CD4-positive, alpha-beta T cell treated with Interleukin-2 at 100 ng/mL for 4 hours (primary cell): ENCODE results near the gene DERL3.

Source experiments
- DNase-seq: peaks from one replicate; pipeline ENCODE4 v3.0.0-alpha.2; 2020; ENCODE audit warnings: low spot score

DERL3 gene

DNA sequence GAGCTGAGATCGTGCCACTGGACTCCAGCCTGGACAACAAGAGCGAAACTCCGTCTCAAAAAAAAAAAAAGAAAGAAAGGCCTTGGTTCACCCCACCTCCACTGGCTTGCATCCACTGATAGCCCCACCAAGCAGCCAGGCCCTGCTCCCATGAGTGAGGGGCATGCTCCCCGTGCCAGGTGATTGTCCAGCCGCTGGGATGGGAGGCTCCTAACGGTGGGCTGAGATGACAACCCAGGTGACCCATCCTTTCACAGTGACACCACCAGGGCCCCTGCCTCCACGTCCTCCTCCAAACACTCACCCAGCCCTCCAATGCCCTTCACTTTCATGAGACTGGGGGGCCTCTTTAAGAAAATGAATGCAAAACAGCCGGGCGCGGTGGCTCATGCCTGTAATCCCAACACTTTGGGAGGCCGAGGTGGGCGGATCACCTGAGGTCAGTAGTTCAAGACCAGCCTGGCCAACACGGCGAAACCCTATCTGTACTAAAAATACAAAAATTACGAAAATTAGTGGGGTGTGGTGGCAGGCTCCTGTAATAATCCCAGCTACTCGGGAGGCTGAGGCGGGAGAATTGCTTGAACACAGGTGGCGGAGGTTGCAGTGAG is 8.6 kb upstream of the DERL3 start:
- DNase-seq = no peak

DNA sequence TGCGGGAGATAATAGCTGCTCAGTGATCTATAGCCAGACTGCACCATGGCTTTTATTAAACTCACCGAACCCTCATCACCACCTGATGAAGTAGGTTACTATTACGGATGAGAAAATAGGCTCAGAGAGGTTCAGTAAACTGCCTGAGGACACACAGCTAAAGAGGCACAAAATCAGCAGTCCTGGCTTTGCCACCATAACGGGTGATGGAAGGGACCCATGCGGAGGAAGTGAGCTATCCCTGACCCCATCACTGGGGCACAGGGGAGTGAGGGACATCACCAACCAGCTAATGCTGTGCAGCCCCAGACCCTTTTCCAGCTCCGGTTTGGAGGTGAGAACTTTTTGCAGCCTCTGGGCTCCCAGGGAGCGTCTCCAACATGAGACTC is 7.3 kb upstream of the DERL3 start:
- DNase-seq = no peak

DNA sequence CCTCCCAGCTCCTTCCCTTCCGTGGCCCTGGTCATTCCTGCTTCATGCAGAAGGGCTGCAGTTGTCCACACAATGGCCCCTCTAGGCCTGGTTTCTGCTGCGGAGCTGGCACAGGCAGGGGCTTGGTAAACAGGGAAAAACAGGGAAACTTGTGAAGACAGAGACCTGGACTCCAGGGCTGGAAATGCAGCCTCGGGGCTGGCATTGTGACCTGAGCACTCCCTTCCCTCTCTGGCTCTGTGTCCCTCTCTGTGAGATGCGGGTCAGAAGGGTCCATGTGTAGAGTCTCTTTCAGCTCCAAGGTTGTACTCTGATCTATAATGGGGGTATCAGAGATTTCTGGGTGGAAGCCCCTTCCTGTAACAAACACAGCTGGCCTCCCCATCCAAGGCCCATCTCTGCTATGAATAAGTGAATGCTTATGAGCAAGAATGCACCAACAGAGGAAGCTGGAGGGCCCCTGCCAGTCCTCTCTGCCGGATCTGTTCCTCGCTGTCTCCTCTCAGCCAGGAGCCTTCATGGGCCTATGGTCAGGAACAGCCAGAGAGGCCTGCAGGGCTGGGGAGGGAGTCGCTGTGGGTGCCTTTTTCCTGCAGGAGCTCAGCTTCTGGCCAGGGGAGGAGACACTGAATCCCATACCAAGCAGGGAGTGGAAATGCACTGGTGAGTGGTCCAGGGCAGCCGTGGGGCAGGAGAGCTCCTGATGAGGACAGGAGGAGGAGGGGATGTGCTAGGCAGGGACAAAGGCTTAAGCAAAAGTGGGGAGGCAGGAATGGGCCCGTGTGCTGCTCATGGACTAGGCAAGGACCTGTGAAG is 6.7 kb upstream of the DERL3 start:
- DNase-seq = no peak

GRCh38 chr22:23844739-23845202 is 6.0 kb upstream of the DERL3 start:
- DNase-seq = no peak

DNA sequence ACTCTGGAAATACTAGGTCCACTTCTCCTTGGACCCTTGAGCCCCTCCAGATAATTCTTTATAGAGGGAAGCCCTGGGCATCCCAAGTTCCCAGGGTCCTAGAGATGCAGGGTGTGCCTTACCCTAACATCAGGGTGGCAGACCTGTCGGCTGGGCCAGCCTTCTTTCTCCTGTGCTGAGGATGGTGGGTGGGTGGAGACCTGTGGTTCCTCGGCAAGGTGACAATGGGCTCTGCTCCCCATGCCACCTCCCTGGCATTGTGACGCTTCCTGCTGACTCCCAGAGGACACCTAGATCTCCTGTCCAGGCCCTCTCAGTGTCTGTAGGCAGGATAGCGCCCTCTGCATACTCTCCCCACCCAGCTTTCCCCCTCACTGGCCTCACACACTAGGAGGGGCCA is 3.8 kb upstream of the DERL3 start:
- no peak for DNase-seq

DNA sequence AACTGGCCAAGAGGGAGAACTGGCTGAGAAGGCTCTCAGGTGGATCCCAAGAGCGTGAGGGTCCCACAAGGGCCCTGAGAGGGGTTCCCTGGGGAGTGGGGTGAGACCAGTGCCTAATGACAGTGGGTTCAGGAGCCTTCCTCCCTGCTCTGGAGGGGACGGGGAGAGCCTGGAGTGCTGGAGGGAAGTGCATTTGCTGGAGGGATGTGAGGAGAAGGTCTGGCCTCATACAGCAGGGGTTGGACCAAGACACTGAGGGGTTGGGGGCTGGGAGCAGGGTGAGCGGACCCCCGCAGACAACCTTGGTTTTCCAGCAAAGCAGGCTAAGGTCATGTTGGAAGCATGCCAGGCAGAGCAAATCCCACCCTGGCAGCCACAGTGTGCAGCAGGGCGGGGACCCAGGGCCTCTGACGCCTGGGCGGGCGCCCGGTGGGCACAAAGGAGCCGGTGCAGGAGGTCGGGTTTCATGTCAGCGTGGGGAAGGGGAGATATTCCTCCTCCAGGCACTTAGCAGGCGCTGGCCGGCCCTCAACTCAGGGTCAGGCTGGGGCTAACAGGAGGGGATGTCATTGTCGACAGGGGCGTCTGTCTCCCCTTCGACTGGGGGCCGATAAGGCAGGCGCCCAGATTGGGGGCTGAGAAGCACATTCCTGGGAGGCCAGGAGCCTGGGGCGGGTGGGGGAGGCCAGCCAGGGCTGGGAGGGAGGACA is 3.1 kb upstream of the DERL3 start:
- no peak for DNase-seq

- no peak for DNase-seq
Measured at GRCh38 chr22:23841292-23841691, 2.5 kb upstream of the DERL3 start.

- no peak for DNase-seq
Measured at GRCh38 chr22:23840026-23840425, 1.2 kb upstream of the DERL3 start.

DNA sequence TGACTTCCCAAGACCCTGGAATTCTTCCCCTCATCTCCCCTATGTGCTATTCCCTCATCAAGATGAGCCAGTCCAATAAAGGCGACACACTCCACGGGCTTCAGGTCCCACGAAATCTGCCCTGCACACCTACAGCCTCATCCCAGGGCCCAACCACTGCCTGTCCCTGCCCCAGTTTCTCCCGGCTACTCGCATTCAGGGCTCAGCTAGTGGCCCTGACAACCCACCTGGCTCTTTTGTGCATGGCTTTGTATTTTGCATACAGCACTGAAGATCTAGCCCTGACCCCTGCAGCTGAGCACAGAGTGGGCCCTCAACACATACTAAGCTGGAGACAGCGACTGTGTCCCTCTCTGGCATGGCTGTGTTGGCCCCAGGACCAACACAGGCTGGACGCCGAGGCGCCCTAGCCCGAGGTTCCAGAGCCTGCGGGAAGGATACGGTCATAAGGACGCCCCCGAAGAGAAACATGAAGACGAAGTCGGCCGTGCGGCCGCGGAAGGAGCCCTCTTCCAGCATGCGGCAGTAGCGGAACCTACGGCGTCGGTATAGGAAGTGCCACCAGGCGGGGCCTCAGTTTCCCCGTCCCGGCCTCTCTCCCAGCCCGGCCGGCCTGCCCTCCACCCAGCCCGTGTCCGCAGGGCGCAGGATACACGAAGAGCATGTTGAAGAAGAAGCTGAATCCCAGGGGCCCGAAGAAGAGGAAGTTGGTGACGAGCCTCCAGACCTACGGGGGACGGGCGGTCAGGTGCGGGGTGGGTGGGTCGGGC is 710 bp downstream of the DERL3 start:
- no peak for DNase-seq

DNA sequence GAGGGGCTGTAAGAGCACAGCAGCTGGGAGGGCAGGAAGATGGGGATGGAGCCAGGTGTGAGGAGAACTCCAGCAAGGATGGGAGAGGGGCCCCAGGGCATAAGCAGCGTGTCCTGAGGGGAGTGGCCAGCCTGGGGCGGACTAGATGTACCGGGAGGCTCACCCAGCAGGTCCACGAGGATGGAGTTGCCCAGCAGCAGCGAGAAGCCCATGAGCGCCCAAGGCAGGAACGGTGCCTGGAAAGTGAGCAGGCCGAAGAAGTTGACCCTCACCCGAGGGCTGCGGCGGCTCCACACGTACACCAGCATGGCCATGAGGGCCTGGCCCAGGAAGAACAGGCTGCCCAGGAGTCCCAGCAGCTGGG is 1.3 kb downstream of the DERL3 start:
- DNase-seq = no peak

DNA sequence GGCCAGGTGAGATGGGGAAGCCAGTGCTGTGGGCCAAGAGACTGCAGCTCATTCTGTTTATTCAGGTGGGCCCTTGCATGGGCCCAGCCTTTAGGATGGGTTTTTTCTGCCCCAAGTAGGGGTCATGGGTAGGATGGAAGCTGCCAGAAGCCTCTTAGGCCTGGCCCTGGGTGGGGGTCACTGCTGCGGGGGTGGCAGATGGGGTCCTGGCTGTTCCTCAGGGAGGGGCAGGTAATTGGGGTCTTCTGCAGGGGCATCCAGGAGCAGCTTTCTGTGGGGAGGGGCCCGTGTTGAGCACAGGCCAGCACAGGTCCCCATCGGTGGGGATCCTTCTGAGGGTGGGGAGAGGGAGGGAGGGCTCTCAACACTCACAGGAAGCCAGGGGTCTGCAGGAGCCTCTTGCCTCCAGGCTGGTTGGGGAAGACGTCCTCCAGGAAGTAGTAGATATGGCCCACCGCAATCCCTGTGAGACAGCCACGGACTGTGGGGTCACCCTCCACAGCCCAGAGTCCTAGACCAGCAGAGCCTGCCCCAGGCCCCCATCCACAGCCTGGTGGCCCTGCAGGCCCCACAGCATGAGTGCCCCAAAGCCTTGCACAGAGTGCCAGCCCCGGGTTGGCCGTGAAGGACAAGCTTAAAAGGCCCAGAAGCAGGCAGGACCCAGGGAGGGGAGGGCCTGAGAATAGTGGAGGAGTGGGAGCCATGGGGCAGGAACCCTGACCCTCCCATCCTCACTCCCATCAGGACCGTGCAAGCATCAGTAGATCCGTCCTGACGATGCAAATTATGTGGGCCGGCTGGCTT is 1.9 kb downstream of the DERL3 start:
- no peak for DNase-seq

DNA sequence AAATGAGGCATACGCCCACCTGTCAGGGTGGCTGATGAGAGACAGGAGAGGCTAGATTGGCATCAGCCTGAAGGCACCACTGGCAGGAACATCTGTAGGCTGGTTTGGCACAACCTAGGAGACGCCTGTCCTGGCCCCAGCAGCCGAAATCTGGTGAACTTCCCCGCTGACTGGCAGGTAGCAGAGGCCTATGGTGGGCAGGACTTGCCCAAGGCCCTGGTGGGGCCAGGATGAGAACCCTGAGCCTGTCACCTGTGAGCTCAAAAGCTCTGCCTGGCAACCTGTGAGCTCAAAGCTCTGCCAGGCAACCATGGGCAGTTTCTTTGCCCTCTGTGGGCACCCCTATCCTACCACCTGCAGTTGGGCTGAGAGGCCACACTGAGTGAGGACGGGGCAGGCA is 2.5 kb downstream of the DERL3 start:
- no peak for DNase-seq

DNA sequence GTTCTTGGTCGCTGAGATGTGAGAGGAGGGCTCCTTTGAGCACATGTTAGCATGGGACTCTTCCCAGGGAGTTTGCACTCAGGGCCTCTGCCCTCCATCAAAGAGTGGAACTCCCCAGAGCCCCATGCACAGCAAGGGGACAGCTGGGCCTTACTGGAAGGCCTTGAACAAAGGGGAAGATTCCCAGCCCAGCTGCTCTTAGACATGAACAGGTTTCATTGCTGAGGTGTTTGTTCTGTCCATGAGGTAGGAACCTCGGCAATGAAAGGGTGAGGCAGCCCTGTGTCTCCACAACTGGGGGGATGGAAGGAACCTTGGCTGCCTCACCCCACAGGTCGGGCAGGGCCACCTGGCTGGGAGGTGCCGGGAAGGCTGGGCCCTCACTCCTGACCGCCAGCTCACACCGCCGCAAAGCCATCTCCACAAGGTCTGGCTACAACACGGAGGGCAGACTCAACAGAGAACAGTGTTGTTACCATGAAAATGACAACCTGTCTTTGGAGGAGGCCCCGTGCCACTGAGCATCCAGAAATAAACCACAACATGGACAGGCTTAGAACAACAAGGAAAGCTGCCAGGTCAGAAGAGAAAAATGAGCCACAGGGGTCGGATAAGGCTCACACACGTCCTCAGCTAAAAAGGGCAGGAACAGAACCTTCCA is 3.2 kb downstream of the DERL3 start:
- no peak for DNase-seq

GRCh38 chr22:23834793-23835483 is 3.9 kb downstream of the DERL3 start:
- DNase-seq = no peak

GRCh38 chr22:23834406-23834792 is 4.4 kb downstream of the DERL3 start:
- DNase-seq = no peak

DNA sequence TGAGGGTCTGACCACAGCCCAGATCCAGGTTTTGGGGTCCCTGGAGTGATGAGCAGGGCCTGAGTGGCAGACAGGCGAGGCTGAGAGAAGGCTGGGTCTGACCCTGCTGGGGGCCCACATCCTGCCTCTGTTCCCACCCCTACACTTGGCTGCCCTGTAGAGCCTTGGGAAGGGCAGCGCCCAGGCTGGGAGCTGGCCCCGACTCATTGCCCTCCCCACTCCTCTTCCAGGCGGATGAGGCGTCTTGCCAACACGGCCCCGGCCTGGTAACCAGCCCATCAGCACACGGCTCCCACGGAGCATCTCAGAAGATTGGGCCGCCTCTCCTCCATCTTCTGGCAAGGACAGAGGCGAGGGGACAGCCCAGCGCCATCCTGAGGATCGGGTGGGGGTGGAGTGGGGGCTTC is 4.9 kb downstream of the DERL3 start:
- DNase-seq = no peak

GRCh38 chr22:23833017-23833751 is 5.6 kb downstream of the DERL3 start:
- DNase-seq = no peak

GRCh38 chr22:23832226-23833016 is 6.4 kb downstream of the DERL3 start:
- DNase-seq = no peak

- DNase-seq = no peak
Measured at GRCh38 chr22:23831781-23832180, 7.0 kb downstream of the DERL3 start.
